ENCODE results near the gene PTH2R. TPM values are rescaled to one million over a fixed set of nuclear protein-coding genes. Genes with fewer than 3 reads are reported as not detected.
A peak's percentile ranks its signal among the peaks of the same experiment; 100 is the strongest.

The PTH2R gene
- total and polyA plus RNA-seq, 2 of the 13 experiments (the other 11 are each of a cell fraction or from before 2014, with no cell fraction given), result 0.04 TPM; not detected in 1

DNA sequence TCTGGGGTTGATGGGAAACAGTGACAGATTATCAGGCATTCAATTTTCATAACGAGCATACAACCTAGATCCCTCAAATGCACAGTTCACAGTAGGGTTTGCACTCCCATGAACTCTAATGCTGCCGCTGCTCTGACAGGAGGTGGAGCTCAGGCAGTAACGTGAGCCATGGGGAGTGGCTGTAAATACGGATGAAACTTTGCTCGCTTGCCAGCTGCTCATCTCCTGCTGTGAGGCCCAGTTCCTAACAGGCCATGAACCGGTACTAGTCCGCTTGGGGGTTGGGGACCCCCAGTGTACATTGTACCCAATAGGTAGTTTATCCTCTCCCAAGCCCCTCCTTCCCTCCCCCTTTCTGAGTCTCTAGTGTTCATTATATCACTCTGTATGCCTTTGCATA, 94.6 kb downstream of the PTH2R start (continued):
- TF ChIP-seq, protein P1, sequence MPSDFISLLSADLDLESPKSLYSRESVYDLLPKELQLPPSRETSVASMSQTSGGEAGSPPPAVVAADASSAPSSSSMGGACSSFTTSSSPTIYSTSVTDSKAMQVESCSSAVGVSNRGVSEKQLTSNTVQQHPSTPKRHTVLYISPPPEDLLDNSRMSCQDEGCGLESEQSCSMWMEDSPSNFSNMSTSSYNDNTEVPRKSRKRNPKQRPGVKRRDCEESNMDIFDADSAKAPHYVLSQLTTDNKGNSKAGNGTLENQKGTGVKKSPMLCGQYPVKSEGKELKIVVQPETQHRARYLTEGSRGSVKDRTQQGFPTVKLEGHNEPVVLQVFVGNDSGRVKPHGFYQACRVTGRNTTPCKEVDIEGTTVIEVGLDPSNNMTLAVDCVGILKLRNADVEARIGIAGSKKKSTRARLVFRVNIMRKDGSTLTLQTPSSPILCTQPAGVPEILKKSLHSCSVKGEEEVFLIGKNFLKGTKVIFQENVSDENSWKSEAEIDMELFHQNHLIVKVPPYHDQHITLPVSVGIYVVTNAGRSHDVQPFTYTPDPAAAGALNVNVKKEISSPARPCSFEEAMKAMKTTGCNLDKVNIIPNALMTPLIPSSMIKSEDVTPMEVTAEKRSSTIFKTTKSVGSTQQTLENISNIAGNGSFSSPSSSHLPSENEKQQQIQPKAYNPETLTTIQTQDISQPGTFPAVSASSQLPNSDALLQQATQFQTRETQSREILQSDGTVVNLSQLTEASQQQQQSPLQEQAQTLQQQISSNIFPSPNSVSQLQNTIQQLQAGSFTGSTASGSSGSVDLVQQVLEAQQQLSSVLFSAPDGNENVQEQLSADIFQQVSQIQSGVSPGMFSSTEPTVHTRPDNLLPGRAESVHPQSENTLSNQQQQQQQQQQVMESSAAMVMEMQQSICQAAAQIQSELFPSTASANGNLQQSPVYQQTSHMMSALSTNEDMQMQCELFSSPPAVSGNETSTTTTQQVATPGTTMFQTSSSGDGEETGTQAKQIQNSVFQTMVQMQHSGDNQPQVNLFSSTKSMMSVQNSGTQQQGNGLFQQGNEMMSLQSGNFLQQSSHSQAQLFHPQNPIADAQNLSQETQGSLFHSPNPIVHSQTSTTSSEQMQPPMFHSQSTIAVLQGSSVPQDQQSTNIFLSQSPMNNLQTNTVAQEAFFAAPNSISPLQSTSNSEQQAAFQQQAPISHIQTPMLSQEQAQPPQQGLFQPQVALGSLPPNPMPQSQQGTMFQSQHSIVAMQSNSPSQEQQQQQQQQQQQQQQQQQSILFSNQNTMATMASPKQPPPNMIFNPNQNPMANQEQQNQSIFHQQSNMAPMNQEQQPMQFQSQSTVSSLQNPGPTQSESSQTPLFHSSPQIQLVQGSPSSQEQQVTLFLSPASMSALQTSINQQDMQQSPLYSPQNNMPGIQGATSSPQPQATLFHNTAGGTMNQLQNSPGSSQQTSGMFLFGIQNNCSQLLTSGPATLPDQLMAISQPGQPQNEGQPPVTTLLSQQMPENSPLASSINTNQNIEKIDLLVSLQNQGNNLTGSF (CRISPR knock-in tag; IDR thresholded peaks at IDR 0.05), result no peak
- TF ChIP-seq SIX4 (CRISPR knock-in tag; IDR thresholded peaks at IDR 0.05) (peak; percentile 85), ZNF615 (CRISPR knock-in tag; IDR thresholded peaks at IDR 0.05; ENCODE audit: borderline replicate concordance) (0 out of 2 replicates have a peak, but pooled peaks have one; percentile 22), MXD4 (CRISPR knock-in tag; IDR thresholded peaks at IDR 0.05) (no peak), PAWR (CRISPR knock-in tag; IDR thresholded peaks at IDR 0.05; ENCODE audit: borderline replicate concordance) (no peak), MTF1 (CRISPR knock-in tag; IDR thresholded peaks at IDR 0.05) (no peak), ZNF850 (CRISPR knock-in tag; conservative IDR thresholded peaks at IDR 0.05) (no peak), PPARG (CRISPR knock-in tag; conservative IDR thresholded peaks at IDR 0.05) (no peak), MATR3 (CRISPR knock-in tag; IDR thresholded peaks at IDR 0.05) (no peak)
- TF ChIP-seq, protein P2, sequence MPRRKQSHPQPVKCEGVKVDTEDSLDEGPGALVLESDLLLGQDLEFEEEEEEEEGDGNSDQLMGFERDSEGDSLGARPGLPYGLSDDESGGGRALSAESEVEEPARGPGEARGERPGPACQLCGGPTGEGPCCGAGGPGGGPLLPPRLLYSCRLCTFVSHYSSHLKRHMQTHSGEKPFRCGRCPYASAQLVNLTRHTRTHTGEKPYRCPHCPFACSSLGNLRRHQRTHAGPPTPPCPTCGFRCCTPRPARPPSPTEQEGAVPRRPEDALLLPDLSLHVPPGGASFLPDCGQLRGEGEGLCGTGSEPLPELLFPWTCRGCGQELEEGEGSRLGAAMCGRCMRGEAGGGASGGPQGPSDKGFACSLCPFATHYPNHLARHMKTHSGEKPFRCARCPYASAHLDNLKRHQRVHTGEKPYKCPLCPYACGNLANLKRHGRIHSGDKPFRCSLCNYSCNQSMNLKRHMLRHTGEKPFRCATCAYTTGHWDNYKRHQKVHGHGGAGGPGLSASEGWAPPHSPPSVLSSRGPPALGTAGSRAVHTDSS (CRISPR knock-in tag; conservative IDR thresholded peaks at IDR 0.05), result no peak
- TF ChIP-seq, protein P3, sequence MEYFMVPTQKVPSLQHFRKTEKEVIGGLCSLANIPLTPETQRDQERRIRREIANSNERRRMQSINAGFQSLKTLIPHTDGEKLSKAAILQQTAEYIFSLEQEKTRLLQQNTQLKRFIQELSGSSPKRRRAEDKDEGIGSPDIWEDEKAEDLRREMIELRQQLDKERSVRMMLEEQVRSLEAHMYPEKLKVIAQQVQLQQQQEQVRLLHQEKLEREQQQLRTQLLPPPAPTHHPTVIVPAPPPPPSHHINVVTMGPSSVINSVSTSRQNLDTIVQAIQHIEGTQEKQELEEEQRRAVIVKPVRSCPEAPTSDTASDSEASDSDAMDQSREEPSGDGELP (IDR thresholded peaks at IDR 0.05; ENCODE audit: borderline replicate concordance, low read depth), result peak; percentile 54; the same call in 1 of the 2 replicates
- TF ChIP-seq, protein P4, sequence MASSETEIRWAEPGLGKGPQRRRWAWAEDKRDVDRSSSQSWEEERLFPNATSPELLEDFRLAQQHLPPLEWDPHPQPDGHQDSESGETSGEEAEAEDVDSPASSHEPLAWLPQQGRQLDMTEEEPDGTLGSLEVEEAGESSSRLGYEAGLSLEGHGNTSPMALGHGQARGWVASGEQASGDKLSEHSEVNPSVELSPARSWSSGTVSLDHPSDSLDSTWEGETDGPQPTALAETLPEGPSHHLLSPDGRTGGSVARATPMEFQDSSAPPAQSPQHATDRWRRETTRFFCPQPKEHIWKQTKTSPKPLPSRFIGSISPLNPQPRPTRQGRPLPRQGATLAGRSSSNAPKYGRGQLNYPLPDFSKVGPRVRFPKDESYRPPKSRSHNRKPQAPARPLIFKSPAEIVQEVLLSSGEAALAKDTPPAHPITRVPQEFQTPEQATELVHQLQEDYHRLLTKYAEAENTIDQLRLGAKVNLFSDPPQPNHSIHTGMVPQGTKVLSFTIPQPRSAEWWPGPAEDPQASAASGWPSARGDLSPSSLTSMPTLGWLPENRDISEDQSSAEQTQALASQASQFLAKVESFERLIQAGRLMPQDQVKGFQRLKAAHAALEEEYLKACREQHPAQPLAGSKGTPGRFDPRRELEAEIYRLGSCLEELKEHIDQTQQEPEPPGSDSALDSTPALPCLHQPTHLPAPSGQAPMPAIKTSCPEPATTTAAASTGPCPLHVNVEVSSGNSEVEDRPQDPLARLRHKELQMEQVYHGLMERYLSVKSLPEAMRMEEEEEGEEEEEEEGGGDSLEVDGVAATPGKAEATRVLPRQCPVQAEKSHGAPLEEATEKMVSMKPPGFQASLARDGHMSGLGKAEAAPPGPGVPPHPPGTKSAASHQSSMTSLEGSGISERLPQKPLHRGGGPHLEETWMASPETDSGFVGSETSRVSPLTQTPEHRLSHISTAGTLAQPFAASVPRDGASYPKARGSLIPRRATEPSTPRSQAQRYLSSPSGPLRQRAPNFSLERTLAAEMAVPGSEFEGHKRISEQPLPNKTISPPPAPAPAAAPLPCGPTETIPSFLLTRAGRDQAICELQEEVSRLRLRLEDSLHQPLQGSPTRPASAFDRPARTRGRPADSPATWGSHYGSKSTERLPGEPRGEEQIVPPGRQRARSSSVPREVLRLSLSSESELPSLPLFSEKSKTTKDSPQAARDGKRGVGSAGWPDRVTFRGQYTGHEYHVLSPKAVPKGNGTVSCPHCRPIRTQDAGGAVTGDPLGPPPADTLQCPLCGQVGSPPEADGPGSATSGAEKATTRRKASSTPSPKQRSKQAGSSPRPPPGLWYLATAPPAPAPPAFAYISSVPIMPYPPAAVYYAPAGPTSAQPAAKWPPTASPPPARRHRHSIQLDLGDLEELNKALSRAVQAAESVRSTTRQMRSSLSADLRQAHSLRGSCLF (CRISPR knock-in tag; IDR thresholded peaks at IDR 0.05; ENCODE audit: borderline replicate concordance), result no peak
- TF ChIP-seq, protein P5, sequence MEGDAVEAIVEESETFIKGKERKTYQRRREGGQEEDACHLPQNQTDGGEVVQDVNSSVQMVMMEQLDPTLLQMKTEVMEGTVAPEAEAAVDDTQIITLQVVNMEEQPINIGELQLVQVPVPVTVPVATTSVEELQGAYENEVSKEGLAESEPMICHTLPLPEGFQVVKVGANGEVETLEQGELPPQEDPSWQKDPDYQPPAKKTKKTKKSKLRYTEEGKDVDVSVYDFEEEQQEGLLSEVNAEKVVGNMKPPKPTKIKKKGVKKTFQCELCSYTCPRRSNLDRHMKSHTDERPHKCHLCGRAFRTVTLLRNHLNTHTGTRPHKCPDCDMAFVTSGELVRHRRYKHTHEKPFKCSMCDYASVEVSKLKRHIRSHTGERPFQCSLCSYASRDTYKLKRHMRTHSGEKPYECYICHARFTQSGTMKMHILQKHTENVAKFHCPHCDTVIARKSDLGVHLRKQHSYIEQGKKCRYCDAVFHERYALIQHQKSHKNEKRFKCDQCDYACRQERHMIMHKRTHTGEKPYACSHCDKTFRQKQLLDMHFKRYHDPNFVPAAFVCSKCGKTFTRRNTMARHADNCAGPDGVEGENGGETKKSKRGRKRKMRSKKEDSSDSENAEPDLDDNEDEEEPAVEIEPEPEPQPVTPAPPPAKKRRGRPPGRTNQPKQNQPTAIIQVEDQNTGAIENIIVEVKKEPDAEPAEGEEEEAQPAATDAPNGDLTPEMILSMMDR (CRISPR knock-in tag; IDR thresholded peaks at IDR 0.05), result peak; percentile 42; the same call in 1 of the 2 replicates

Measured in HepG2 (cell line).